Osteoblast (primary cell): ENCODE results near the gene CBFA2T3. TPM values are rescaled to one million over a fixed set of nuclear protein-coding genes. Genes with fewer than 3 reads are reported as not detected.

ENCODE experiments used
- DNase-seq: peaks from one replicate; pipeline ENCODE4 v3.0.0; 2011; ENCODE audit warnings: low spot score, mixed read lengths; ENCODE audit not compliant: insufficient read length; ENCODE audit errors: missing footprints
- H2AFZ ChIP-seq: 2 replicates; pipeline ENCODE4 v1.6.0; 2011; ENCODE audit warnings: mild to moderate bottlenecking, low read length
- H3K27ac ChIP-seq: 2 replicates; pipeline ENCODE4 v1.5.1; 2011; ENCODE audit warnings: mild to moderate bottlenecking, low read depth, low read length, moderate library complexity
- H3K27me3 ChIP-seq: 2 replicates; pipeline ENCODE4 v1.6.0; 2012; ENCODE audit warnings: mild to moderate bottlenecking, control low read depth, inconsistent platforms, low read length, moderate library complexity; ENCODE audit not compliant: insufficient read depth
- H3K36me3 ChIP-seq: 2 replicates; pipeline ENCODE4 v1.5.1; 2011; ENCODE audit warnings: mild to moderate bottlenecking, low read length, control low read depth, moderate library complexity; ENCODE audit not compliant: insufficient read depth
- H3K4me1 ChIP-seq: 2 replicates; pipeline ENCODE4 v1.5.1; 2011; ENCODE audit warnings: mild to moderate bottlenecking, low read length, control low read depth, moderate library complexity; ENCODE audit not compliant: insufficient read depth
- H3K4me2 ChIP-seq: 2 replicates; pipeline ENCODE4 v1.6.0; 2011; ENCODE audit warnings: mild to moderate bottlenecking, low read length; ENCODE audit not compliant: insufficient read depth
- H3K4me3 ChIP-seq: fragments of 200-600 bp; sonication (generic); 3 replicates; pipeline ENCODE4 v1.5.1; 2012; ENCODE audit warnings: mild to moderate bottlenecking, low read length, inconsistent platforms; ENCODE audit not compliant: insufficient read depth
- H3K79me2 ChIP-seq: 2 replicates; pipeline ENCODE4 v1.6.0; 2012; ENCODE audit warnings: mild to moderate bottlenecking, low read length, control low read depth, inconsistent platforms; ENCODE audit not compliant: insufficient read depth
- H3K9me3 ChIP-seq: 2 replicates; pipeline ENCODE4 v1.5.1; 2011; ENCODE audit warnings: low read depth, low read length, control low read depth
- H4K20me1 ChIP-seq: 2 replicates; pipeline ENCODE4 v1.6.0; 2012; ENCODE audit warnings: mild to moderate bottlenecking, low read length, control low read depth; ENCODE audit not compliant: insufficient read depth
- CTCF ChIP-seq: IDR thresholded peaks from 2 replicates; pipeline ENCODE4 v1.5.1; 2011; ENCODE audit warnings: mild to moderate bottlenecking, low read depth, low read length, moderate library complexity; ENCODE audit errors: extremely low read depth
- total RNA-seq: library from RNA; depleted of rRNA; stranded (reverse); fragments of >200 nt; gene quantifications from 2 replicates; pipeline ENCODE4 v1.2.3, GENCODE V29; 2012

The CBFA2T3 gene
- total RNA-seq, 1 donor = not detected

GRCh38 chr16:88982286-88983084 lies 5.5 kb upstream of the CBFA2T3 start:
- peaks cover 5% of the 10 kb centered on the region for H3K27me3 ChIP-seq
- no peak overlapping the region for H3K27ac ChIP-seq
- no peak overlapping the region for H3K4me2 ChIP-seq
- no peaks in the 10 kb centered on the region for H3K9me3 ChIP-seq
- H3K4me3 ChIP-seq = no peak overlapping the region
- TF ChIP-seq CTCF = no peak
- no peaks in the 10 kb centered on the region for H3K4me1 ChIP-seq
- H3K79me2 ChIP-seq = no peaks in the 10 kb centered on the region
- no peak overlapping the region for H2AFZ ChIP-seq
- H4K20me1 ChIP-seq = no peaks in the 10 kb centered on the region
- no peaks in the 10 kb centered on the region for H3K36me3 ChIP-seq
- DNase-seq = no peak

DNA sequence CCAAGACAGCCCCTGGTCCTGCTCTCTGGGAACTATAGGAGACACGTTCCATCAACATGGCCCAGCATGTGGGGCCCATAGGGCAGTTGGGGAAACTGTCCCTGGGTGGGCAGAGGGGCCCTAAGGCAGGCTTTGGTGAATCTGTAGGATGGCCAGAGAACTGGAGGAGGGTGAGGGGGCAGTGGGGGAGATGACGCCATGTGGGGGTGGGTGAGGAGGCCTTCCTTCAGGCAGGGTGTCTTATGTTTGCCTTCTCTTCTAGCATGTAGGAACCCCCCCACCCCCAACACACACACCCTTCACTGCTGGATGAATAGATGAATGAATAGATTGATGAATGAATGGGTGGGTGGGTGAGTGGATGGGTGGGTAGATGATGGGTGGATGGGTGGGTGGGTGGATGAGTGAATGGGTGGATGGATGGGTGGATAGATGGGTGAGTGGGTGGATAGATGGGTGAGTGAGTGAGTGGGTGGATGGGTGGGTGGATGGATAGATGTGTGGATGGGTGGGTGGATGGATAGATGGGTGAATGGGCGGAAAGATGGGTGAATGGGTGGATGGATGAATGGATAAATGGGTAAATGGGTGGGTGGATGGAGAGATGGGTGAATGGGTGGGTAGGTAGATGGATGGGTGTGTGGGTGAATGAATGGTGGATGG lies 2.5 kb upstream of the CBFA2T3 start:
- Histone ChIP-seq H3K4me3 (no peak overlapping the region), H3K27ac (no peak overlapping the region), H3K79me2 (no peaks in the 10 kb centered on the region), H3K36me3 (no peaks in the 10 kb centered on the region), H4K20me1 (no peaks in the 10 kb centered on the region), H2AFZ (no peak overlapping the region), H3K9me3 (no peaks in the 10 kb centered on the region), H3K4me1 (no peaks in the 10 kb centered on the region), H3K4me2 (no peak overlapping the region), H3K27me3 (peaks cover 6% of the 10 kb centered on the region)
- no peak for TF ChIP-seq CTCF
- no peak for DNase-seq

DNA sequence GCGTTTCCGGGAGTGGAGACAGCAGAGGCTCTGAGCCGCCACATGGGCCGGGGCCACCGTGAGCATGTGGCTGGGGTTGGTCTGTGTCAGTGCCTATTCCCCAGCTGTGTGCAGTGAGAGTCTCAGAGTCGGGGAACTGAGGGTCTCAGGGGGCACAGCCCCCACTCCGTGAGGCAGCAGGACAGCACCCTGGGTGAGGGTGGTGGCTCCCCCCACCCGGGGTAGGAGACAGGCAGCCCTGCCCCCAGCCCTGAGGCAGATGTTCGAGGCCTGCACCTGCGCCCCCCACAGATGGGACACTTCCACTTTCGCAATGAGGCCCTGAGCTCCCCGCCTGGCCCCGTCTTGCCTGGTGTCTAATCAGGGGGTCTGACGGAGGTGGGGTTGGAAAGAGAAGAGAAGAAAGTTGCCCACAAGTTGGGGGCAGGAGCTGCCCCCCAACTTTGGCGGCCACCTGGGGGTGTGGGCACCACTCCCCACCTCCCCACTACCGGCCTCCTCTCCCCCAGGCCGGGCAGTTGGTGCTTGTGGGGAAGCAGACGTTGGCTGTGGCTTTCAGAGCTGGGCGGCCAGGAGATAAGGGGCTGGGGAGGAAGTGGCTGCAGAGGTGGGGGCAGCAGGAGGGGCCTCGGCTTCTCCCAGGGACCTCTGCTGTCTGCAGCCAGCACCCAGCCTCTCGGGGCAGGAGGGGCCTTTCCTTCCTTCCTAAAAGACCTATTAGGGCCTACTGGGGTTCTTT lies 1.8 kb upstream of the CBFA2T3 start:
- no peaks in the 10 kb centered on the region for H4K20me1 ChIP-seq
- H3K4me1 ChIP-seq = no peaks in the 10 kb centered on the region
- TF ChIP-seq CTCF = no peak
- no peaks in the 10 kb centered on the region for H3K9me3 ChIP-seq
- no peak overlapping the region for H3K4me3 ChIP-seq
- DNase-seq = no peak
- no peak overlapping the region for H3K27ac ChIP-seq
- H3K36me3 ChIP-seq = no peaks in the 10 kb centered on the region
- H2AFZ ChIP-seq = no peak overlapping the region
- H3K4me2 ChIP-seq = no peak overlapping the region
- no peaks in the 10 kb centered on the region for H3K79me2 ChIP-seq
- H3K27me3 ChIP-seq = peaks cover 11% of the 10 kb centered on the region
